SK-N-SH treated with all-trans-retinoic acid at 6 μM for 48 hours (cell line): ENCODE measurements around the gene RNASE8.

Source experiments
- CSDC2 ChIP-seq: fragments of 250-450 bp; sonication (Bioruptor Pico); IDR thresholded peaks from 2 replicates; pipeline ENCODE4 v1.5.0; 2020; ENCODE audit warnings: mild to moderate bottlenecking, moderate library complexity
- CSRNP3 ChIP-seq: fragments of 250-450 bp; sonication (Bioruptor Pico); IDR thresholded peaks from 2 replicates; pipeline ENCODE4 v1.5.1; 2021; ENCODE audit warnings: mild to moderate bottlenecking, moderate library complexity
- ESRRG ChIP-seq: fragments of 250-450 bp; sonication (Bioruptor Pico); IDR thresholded peaks from 2 replicates; pipeline ENCODE4 v1.6.1; 2021; ENCODE audit warnings: mild to moderate bottlenecking
- OSR1 ChIP-seq: fragments of 250-450 bp; sonication (Bioruptor Pico); IDR thresholded peaks from 2 replicates; pipeline ENCODE4 v1.8.0; 2022; ENCODE audit warnings: moderate library complexity, mild to moderate bottlenecking, inconsistent platforms
- PATZ1 ChIP-seq: fragments of 250-450 bp; sonication (Bioruptor Pico); IDR thresholded peaks from 2 replicates; pipeline ENCODE4 v1.8.0; 2020; ENCODE audit warnings: mild to moderate bottlenecking, moderate library complexity, borderline replicate concordance
- TCF4 ChIP-seq: fragments of 250-450 bp; sonication (Bioruptor Pico); IDR thresholded peaks from 2 replicates; pipeline ENCODE4 v1.8.0; 2021; ENCODE audit warnings: mild to moderate bottlenecking, moderate library complexity, borderline replicate concordance
- ZC3H10 ChIP-seq: fragments of 250-450 bp; sonication (Bioruptor Pico); IDR thresholded peaks from 2 replicates; pipeline ENCODE4 v1.5.1; 2021; ENCODE audit warnings: mild to moderate bottlenecking, moderate library complexity
- ZFP3 ChIP-seq: fragments of 250-450 bp; sonication (Bioruptor Pico); IDR thresholded peaks from 2 replicates; pipeline ENCODE4 v1.5.0; 2020; ENCODE audit warnings: mild to moderate bottlenecking, moderate library complexity
- ZFP30 ChIP-seq: fragments of 450-650 bp; formaldehyde crosslinking; IDR thresholded peaks from 2 replicates; pipeline ENCODE4 v1.5.0; 2022; ENCODE audit warnings: mild to moderate bottlenecking, moderate library complexity
- ZNF565 ChIP-seq: fragments of 450-650 bp; formaldehyde crosslinking; conservative IDR thresholded peaks from 2 replicates; pipeline ENCODE4 v1.5.0; 2020; ENCODE audit warnings: low read depth, mild to moderate bottlenecking, moderate library complexity

- TF ChIP-seq ZFP3 (CRISPR knock-in tag) (no peak), ZFP30 (CRISPR knock-in tag) (no peak), CSDC2 (CRISPR knock-in tag) (no peak), OSR1 (CRISPR knock-in tag) (no peak), ZNF565 (no peak), ZC3H10 (CRISPR knock-in tag) (no peak), PATZ1 (no peak), ESRRG (CRISPR knock-in tag) (no peak), TCF4 (CRISPR knock-in tag) (peak; percentile 42; the same call in 1 of the 2 replicates), CSRNP3 (no peak)
These were observed 13.8 kb downstream of the RNASE8 start for GRCh38 chr14:21071225-21072030.
